Superior temporal gyrus (tissue), 1 donor: ENCODE results near the gene SSR4.

ENCODE experiments used
- DNase-seq: peaks from one replicate; pipeline ENCODE4 v3.0.0-alpha.2; 2016; ENCODE audit errors: extremely low spot score

The SSR4 gene

GRCh38 chrX:153780678-153781427 lies 13.6 kb upstream of the SSR4 start, which contains the start of gene SRPK3:
SRPK3 (plus strand) TSS chrX:153781041; CDS start chrX:153781087, 46 bp downstream.
- DNase-seq: no peak

- DNase-seq: no peak
Measured at GRCh38 chrX:153781428-153782047, 12.9 kb upstream of the SSR4 start.

- peak; percentile 33 for DNase-seq
Measured at GRCh38 chrX:153782313-153782712, 12.2 kb upstream of the SSR4 start.

DNA sequence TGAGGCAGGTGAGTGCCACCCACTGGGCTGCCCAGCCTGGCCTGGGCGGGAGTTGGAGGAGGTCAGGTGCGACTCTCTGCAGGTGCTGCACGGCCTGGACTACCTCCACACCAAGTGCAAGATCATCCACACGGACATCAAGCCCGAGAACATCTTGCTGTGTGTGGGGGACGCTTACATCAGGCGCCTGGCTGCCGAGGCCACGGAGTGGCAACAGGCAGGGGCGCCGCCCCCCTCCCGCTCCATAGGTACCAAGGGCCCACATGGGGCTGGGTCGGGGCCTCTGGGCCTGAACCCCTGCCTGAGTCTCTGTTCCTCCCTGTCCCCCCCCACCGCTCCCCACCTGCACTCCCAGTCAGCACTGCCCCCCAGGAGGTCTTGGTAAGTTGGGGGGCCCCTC lies 11.6 kb upstream of the SSR4 start:
- DNase-seq: no peak

GRCh38 chrX:153783378-153784013 lies 11.0 kb upstream of the SSR4 start:
- DNase-seq: no peak

DNA sequence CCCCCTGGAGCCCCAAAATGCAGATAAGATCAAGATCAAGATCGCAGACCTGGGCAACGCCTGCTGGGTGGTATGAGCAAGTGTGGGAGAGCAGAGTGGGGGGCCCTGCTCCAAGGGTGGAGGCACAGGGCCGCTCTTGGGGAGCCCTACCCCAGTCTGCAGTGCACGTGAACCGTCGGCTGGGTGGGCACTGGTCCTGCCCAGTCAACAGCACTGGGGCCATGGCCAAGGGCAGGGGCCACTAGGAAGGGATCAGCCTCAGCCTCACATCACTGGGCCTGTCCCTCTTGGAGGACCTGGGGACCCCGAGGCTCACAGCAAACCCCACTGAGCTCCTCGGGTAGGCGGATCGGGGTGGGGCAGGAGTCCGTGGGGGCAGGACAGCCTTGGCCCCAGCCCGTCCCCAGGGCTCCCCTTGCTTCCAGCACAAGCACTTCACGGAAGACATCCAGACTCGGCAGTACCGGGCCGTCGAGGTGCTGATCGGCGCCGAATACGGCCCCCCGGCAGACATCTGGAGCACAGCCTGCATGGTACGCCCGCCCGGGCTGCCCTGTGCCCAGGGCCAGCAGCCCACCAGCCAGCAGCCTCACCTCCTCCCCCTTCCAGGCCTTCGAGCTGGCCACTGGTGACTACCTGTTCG lies 10.0 kb upstream of the SSR4 start:
- no peak for DNase-seq

- no peak for DNase-seq
Measured at GRCh38 chrX:153786669-153787068, 7.8 kb upstream of the SSR4 start.

DNA sequence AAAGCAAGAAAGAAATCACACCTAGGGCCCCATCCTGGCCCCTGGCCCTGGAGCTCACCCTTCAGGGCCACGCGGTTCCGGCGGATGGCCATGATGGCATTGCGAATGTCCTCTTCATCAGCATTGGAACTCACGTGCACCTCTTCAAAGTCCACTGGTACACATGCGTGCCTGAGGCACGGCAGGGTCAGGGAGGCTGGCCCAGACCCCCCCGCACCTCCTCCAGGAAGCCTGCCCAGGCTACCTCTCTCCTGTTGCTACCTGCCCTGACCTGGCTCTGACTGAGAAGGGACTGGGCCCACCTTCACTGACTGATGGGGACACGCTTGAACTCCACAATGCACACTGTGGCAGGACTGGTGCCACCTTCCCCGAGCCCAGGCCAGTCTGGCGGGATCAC lies 4.8 kb upstream of the SSR4 start:
- DNase-seq: no peak

- DNase-seq: no peak
Measured at GRCh38 chrX:153791104-153791852, 3.2 kb upstream of the SSR4 start.

DNA sequence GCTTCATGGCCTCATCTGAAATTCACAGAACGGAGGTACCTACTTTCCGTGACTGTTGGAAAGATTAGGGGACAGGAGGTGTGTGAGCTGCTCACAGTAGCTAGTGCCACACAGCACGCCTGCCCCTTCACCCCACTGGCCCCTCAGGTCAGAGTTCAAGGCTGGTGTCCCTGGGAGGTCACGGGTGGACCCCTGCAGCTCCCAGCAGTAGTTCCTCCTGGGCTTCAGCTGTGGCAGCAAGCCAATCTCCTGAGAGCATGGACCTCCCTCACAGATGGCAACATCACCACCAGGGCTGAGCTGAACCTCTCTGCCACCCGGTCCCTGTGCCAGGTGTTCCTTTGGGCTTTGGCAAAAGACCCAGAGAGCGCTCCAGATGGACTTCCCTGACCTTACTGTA lies 2.1 kb upstream of the SSR4 start:
- no peak for DNase-seq

- DNase-seq: no peak
Measured at GRCh38 chrX:153793291-153793690, 1.2 kb upstream of the SSR4 start.

- DNase-seq: no peak
Measured at GRCh38 chrX:153794897-153795816, 689 bp downstream of the SSR4 start.

DNA sequence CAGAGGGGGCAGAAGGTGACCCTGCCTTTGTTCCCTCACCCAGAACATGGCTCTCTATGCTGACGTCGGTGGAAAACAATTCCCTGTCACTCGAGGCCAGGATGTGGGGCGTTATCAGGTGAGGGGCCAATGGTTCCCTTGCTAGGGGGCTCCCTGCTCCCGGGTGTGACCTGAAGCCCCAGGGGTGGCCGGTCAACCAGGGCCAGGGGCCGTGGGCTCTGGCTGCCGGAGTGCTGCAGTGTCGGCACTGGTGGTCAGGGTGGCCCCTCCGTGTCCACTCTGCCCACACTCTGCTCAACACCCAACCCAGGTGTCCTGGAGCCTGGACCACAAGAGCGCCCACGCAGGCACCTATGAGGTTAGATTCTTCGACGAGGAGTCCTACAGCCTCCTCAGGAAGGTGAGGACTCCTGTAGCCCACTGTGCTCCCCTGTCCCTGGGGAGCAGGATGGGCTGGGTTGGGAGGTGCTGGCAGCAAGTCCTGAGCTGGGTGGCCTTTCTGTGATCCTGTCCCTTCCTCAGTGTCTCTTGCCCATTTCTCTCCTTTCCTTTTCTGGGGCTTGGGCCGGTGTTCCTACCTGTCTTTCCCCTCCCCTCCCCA lies 3.0 kb downstream of the SSR4 start:
- no peak for DNase-seq

DNA sequence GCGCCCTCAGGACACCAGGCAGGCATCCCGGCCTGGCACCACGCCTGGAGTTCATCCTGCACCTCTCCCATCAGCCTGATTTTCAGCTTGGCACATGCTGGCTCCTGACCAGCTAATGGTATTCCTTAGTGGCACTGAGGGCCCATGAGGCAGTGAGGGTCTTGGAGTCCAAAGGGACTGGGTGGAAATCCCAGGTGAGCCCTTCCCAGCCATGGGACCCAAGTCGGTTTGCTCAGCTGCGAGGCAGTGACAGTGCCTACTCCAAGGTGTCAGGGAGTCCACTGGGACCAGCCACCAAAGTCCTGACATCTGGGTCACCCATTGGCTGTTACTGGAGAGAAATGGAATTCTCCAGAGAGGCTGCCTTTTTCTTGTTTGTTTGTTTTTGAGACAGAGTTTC lies 4.9 kb downstream of the SSR4 start:
- no peak for DNase-seq

DNA sequence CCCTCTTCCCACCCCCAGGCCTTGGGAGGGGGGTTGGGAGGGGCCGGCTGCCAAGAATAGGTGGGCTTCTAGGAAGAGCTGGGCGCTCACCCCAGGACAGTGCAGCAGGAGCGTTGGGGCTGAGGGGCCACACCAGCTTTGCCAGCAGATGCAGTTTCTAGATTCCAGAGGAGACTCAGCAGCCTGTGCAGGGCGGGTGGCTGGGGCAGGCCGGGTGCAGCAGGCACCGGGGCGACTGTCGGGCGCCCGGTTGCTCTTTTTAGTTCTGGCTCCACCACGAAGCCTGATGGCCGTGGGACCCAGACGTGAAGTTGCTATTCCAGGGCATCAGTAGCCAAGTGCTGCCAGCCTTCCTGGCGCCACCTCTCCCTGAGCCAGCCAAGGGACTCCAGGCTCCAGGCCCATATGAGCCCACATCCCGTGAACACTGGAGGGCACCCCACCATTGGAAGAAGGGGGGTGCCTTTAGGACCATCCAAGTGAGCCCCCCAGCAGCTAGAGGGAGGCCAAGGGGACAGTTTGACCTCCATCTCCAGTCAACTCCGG lies 5.8 kb downstream of the SSR4 start:
- no peak for DNase-seq

DNA sequence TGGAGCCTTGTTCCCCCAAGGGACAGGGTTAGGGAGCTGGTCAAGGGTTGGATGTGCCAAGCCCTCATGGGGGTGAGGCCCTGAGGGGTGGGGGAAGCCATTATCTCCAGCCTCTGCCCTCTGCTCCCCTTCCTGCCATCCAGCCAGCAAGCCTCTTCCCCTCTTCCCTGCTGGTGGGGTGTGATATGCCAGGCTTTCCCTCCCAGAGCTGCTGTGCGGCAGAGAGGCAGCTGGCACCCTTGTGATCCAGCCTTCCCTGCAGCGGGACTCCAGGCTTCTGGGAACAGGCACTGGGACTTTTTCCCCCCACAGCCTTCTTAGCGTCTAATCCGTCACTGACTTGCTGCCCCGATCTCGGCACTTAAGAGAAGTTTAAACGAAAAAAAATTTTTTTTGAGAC lies 6.3 kb downstream of the SSR4 start:
- DNase-seq: no peak

DNA sequence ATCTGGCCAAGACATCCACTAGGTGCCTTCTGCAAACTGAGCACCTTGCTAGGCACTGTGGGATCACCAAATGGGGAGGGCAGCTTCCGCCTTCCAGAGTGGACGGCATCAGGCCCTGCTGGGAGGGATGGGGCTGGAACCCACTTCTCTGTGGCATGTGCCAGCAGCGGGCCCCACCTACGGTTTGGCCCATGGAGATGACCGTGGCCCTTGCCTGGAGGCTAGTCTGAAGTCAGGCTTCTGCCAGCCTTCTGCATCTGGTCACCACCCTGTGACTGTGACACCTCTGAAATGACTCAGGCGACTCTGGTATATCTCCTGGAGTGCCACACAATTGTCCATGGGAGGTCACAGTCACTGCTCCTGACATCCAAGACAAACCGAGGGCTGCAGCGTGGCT lies 7.2 kb downstream of the SSR4 start:
- DNase-seq: no peak

DNA sequence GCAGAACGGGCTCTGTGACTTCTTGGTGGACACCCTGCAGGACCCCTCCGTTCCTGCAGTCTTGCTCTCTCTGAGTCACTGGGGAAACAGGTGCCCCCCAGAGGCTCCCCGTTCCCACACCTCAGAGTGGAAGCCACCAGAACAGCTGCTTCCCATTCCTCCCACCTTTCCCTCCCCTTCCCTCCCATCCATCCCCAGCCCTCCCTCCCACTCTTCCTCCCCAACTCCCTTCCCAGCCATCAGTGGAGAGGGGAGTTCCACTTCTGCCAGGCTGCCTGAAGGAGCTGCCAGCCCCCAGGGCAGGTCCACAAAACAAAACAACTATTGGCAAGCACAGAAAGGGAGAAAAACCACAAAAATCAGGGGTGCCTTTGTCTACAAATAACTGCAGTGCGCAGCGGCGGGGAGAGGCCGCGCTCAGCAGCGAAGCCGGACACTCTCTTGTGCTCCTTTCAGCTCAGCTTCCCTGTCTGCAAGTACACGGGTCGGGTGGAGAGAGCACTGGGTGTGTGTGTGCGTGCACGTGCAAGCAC lies 8.1 kb downstream of the SSR4 start:
- no peak for DNase-seq

DNA sequence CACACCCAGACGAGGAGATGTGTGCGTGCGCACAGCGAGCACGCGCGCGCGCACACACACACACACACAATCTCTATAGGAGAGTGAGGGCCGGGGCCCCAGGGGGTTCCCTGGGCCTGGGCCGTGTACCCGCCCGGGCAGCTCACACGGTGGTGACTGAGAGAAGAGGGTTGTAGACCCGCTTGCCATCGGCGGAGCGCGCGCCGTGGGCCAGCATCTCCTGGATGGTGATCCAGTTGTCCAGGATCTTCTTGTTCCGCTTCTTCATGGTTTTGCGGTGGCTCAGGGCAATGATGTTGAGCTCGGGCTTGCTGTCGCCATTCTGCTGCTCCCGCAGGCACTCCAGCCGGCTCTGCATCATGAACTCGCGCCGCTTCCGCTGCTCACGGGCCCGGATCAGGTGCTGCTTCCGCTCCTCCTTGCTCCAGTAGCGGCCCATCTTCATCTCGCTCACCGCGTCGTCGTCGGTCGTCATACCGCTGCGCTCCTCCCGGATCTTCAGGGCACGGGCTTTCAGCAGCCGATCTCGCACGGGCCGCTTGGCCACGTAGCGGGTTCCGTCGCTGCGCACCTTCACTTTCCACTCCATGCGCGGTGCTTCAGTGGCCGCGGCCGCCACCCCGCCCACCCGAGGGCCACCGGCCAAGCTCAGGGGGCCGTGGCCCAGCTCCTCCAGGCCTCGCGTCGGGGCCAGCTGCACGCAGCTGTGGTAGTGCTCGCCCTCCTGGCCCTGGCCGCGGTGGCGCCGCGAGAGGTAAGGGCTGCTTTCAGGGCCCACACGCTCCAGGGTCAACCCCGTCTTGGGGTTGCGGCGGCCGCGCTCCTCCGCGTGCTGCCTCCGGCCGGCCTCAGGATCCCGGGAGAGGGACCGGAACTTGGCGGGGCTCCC lies 9.0 kb downstream of the SSR4 start:
- no peak for DNase-seq
